ENCODE data around the gene GADD45G. TPM values are rescaled to one million over a fixed set of nuclear protein-coding genes. Genes with fewer than 3 reads are reported as not detected.

Gene GADD45G
- total RNA-seq, 1 donor from 2014 or later: 14.4 TPM

- H3K27ac ChIP-seq: no peak overlapping the region
- TF ChIP-seq, protein P1, sequence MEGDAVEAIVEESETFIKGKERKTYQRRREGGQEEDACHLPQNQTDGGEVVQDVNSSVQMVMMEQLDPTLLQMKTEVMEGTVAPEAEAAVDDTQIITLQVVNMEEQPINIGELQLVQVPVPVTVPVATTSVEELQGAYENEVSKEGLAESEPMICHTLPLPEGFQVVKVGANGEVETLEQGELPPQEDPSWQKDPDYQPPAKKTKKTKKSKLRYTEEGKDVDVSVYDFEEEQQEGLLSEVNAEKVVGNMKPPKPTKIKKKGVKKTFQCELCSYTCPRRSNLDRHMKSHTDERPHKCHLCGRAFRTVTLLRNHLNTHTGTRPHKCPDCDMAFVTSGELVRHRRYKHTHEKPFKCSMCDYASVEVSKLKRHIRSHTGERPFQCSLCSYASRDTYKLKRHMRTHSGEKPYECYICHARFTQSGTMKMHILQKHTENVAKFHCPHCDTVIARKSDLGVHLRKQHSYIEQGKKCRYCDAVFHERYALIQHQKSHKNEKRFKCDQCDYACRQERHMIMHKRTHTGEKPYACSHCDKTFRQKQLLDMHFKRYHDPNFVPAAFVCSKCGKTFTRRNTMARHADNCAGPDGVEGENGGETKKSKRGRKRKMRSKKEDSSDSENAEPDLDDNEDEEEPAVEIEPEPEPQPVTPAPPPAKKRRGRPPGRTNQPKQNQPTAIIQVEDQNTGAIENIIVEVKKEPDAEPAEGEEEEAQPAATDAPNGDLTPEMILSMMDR (IDR thresholded peaks at IDR 0.05): no peak
- no peaks in the 10 kb centered on the region for H3K9me3 ChIP-seq
- peaks cover 22% of the 10 kb centered on the region for H3K4me1 ChIP-seq
- no peak for DNase-seq
- H3K27me3 ChIP-seq (ENCODE audit: low read depth): no peaks in the 10 kb centered on the region
- ATAC-seq: no peak
- H3K36me3 ChIP-seq: no peaks in the 10 kb centered on the region
- no peak overlapping the region for H3K4me3 ChIP-seq
- intact Hi-C loops (cut with DNase I): no loop called here
These were observed 4.7 kb downstream of the GADD45G start for GRCh38 chr9:89609426-89610006.

DNA sequence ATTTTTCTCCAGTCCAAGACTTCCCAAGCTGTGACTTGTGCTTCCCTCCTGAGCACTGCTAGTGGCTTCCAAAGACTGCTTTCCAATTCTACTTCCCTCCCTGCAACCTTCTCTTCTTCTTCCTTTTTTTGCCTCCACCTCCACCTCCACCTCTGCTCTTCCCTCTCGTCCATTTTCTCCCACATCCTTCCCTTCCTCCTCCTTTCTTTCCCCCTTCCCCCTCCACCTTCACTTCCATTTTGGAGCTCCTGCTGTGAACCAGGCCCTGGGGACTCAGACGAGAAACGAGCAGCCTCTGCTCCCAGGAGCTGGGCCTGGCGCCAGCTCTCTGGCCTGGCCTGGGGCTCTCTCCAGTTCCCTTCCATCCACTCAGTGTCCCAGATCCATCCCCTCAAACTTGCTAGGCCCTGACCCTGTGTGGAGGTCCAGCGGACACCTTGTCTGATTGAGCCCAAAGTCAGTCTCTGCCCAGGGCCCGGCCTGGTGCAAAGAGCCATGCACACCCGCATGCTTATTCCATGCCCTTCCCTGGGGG lies 5.6 kb downstream of the GADD45G start:
- Histone ChIP-seq H3K4me3 (no peak overlapping the region), H3K4me1 (peaks cover 21% of the 10 kb centered on the region), H3K9me3 (no peaks in the 10 kb centered on the region), H3K27me3 (ENCODE audit: low read depth) (no peaks in the 10 kb centered on the region), H3K36me3 (no peaks in the 10 kb centered on the region), H3K27ac (no peak overlapping the region)
- DNase-seq: no peak
- TF ChIP-seq, protein P1 (IDR thresholded peaks at IDR 0.05): no peak
- no peak for ATAC-seq
- intact Hi-C loops (cut with DNase I): no loop called here

DNA sequence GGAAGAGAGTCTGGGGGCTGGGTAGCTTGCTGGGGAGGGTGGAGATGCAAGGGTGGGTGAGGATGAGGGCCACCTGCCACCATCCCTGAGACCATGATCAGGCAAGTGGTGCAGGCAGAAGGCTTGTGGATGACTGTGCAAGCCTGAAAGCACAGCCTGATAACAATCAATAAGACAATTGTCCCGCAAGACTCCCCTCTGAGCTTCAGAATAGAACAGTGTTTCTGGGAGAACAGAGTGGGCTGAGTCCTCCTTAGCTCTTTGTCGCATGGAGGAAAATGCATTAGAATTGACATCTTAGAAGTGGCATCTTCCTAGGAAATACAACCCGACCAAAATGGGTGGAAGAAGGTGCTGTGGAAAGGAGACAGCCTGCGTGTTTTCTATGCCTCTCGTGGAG lies 6.6 kb downstream of the GADD45G start:
- Histone ChIP-seq H3K9me3 (no peaks in the 10 kb centered on the region), H3K4me3 (no peak overlapping the region), H3K4me1 (peaks cover 14% of the 10 kb centered on the region), H3K27me3 (ENCODE audit: low read depth) (no peaks in the 10 kb centered on the region), H3K36me3 (no peaks in the 10 kb centered on the region), H3K27ac (no peak overlapping the region)
- intact Hi-C loops (cut with DNase I): no loop called here
- DNase-seq (no peak), ATAC-seq (no peak)
- TF ChIP-seq, protein P1 (IDR thresholded peaks at IDR 0.05): no peak

- no peaks in the 10 kb centered on the region for H3K9me3 ChIP-seq
- TF ChIP-seq, protein P1 (IDR thresholded peaks at IDR 0.05): no peak
- H3K4me1 ChIP-seq: peaks cover under 1% of the 10 kb centered on the region
- no peak overlapping the region for H3K27ac ChIP-seq
- H3K4me3 ChIP-seq: no peak overlapping the region
- ATAC-seq: no peak
- DNase-seq: no peak
- intact Hi-C loops (cut with DNase I): no loop called here
- H3K27me3 ChIP-seq (ENCODE audit: low read depth): no peaks in the 10 kb centered on the region
- no peaks in the 10 kb centered on the region for H3K36me3 ChIP-seq
These were observed 7.9 kb downstream of the GADD45G start for GRCh38 chr9:89612566-89613278.

GRCh38 chr9:89613912-89614892 lies 9.4 kb downstream of the GADD45G start:
- DNase-seq (no peak), ATAC-seq (no peak)
- H3K36me3 ChIP-seq: no peaks in the 10 kb centered on the region
- no peaks in the 10 kb centered on the region for H3K9me3 ChIP-seq
- TF ChIP-seq, protein P1 (IDR thresholded peaks at IDR 0.05): no peak
- intact Hi-C loops (cut with DNase I): no loop called here
- no peak overlapping the region for H3K27ac ChIP-seq
- no peaks in the 10 kb centered on the region for H3K27me3 ChIP-seq (ENCODE audit: low read depth)
- H3K4me1 ChIP-seq: no peaks in the 10 kb centered on the region
- H3K4me3 ChIP-seq: no peak overlapping the region

Measured in lower lobe of right lung (tissue), 2 donors.